Endothelial cell of umbilical vein (primary cell): Measurements from ENCODE around the gene KLHL42. TPM values are rescaled to one million over a fixed set of nuclear protein-coding genes. Genes with fewer than 3 reads are reported as not detected.

Source experiments
- BruUV-seq: library from RNA; stranded (reverse); fragments of 400-500 nt; replicated peaks from 2 replicates; lab custom pipeline; 2021; lab: Mats Ljungman, UMichigan
- CTCF ChIA-PET: fragments of 300-600, 350-600 bp; sonication (Branson Sonifier 250); formaldehyde crosslinking; loops from one replicate; lab custom pipeline; 2021; ENCODE audit warnings: antibody characterized with exemption, inconsistent platforms; lab: Charles Lee
- POLR2A ChIA-PET: fragments of 300-600, 350-600 bp; sonication (Branson Sonifier 250); formaldehyde crosslinking; loops from one replicate; lab custom pipeline; 2021; ENCODE audit warnings: antibody characterized with exemption, inconsistent platforms; lab: Charles Lee
- DNase-seq: peaks from one replicate; pipeline ENCODE4 v3.0.0-alpha.2; 2011; ENCODE audit warnings: low read depth, low spot score
- FAIRE-seq: peaks from 2 replicates; lab custom pipeline; 2011; peaks lifted over from hg19 to GRCh38; lab: Jason Lieb, UNC
- H2AFZ ChIP-seq: 2 replicates; pipeline ENCODE4 v1.6.0; 2012; ENCODE audit warnings: low read depth, low read length, control low read depth, inconsistent platforms
- H3K27ac ChIP-seq: 2 replicates; pipeline ENCODE4 v1.5.1; 2011; ENCODE audit warnings: low read depth, mild to moderate bottlenecking, control low read depth, low read length, moderate library complexity; ENCODE audit not compliant: insufficient read depth
- H3K27me3 ChIP-seq, 2 experiments: 2 replicates each; pipeline versions ENCODE4 v1.6.0 to v1.6.1; 2011; ENCODE audit warnings: low read length in 2 of 2, mixed read lengths in 1 of 2; ENCODE audit not compliant: control insufficient read depth in 2 of 2, insufficient read depth in 2 of 2
- H3K36me3 ChIP-seq, 2 experiments: 2 replicates in 1 of 2; 3 replicates in 1 of 2; pipeline ENCODE4 v1.5.1; 2011; ENCODE audit warnings: low read length in 2 of 2, mild to moderate bottlenecking in 1 of 2, moderate library complexity in 1 of 2; ENCODE audit not compliant: control insufficient read depth in 2 of 2, insufficient read depth in 2 of 2; ENCODE audit errors: extremely low read depth in 1 of 2
- H3K4me1 ChIP-seq: 3 replicates; pipeline ENCODE4 v1.5.1; 2011; ENCODE audit warnings: mild to moderate bottlenecking, low read length; ENCODE audit not compliant: control insufficient read depth, insufficient read depth; ENCODE audit errors: extremely low read depth
- H3K4me2 ChIP-seq: 2 replicates; pipeline ENCODE4 v1.6.1; 2011; ENCODE audit warnings: low read length, control low read depth, mixed read lengths; ENCODE audit not compliant: insufficient read depth
- H3K4me3 ChIP-seq, 3 experiments: fragments of 200-600 bp in 1 of 3; sonication (generic), shearing (Covaris generic) in 1 of 3; replicated peaks in 1 of 3; 2 replicates each; pipeline ENCODE4 v1.5.1; 2011 to 2016; ENCODE audit warnings: control low read depth in 3 of 3, low read length in 3 of 3, mild to moderate bottlenecking in 2 of 3, inconsistent platforms in 1 of 3, low read depth in 1 of 3, moderate library complexity in 1 of 3; ENCODE audit not compliant: insufficient read depth in 1 of 3
- H3K79me2 ChIP-seq: 2 replicates; pipeline ENCODE4 v1.6.0; 2012; ENCODE audit warnings: low read length, inconsistent platforms; ENCODE audit not compliant: control insufficient read depth, insufficient read depth
- H3K9ac ChIP-seq: replicated peaks from 2 replicates; pipeline ENCODE3; 2011; ENCODE audit warnings: low read length, control low read depth; ENCODE audit not compliant: insufficient read depth; ENCODE audit errors: extremely low read depth
- H3K9me1 ChIP-seq: replicated peaks from 3 replicates; pipeline ENCODE4 v1.6.0; 2011; ENCODE audit warnings: mild to moderate bottlenecking, low read length; ENCODE audit not compliant: control insufficient read depth, insufficient read depth; ENCODE audit errors: extremely low read depth
- H3K9me3 ChIP-seq: replicated peaks from 2 replicates; pipeline ENCODE4 v1.5.1; 2012; ENCODE audit warnings: low read length, inconsistent platforms; ENCODE audit not compliant: control insufficient read depth, insufficient read depth
- H4K20me1 ChIP-seq: replicated peaks from 2 replicates; pipeline ENCODE3; 2011; ENCODE audit warnings: mild to moderate bottlenecking, low read length; ENCODE audit not compliant: control insufficient read depth, insufficient read depth; ENCODE audit errors: extremely low read depth
- CTCF ChIP-seq, 2 donors: IDR thresholded peaks; 1 replicate in 1 of 2; 2 replicates in 1 of 2; pipeline ENCODE4 v1.5.1; 2011; ENCODE audit warnings: low read length in 2 of 2, mild to moderate bottlenecking in 2 of 2, moderate library complexity in 2 of 2, control low read depth in 1 of 2, inconsistent platforms in 1 of 2, low read depth in 1 of 2; ENCODE audit not compliant: insufficient read depth in 1 of 2; ENCODE audit errors: extremely low read depth in 1 of 2
- EZH2 ChIP-seq: IDR thresholded peaks from 2 replicates; pipeline ENCODE4 v1.6.1; 2012; ENCODE audit warnings: borderline replicate concordance, low read depth, mild to moderate bottlenecking, moderate library complexity, low read length, inconsistent platforms; ENCODE audit not compliant: severe bottlenecking
- FOS ChIP-seq: IDR thresholded peaks from 2 replicates; pipeline ENCODE4 v1.6.1; 2011; ENCODE audit warnings: mild to moderate bottlenecking, low read length, moderate library complexity, borderline replicate concordance; ENCODE audit not compliant: insufficient read depth
- GATA2 ChIP-seq: IDR thresholded peaks from 2 replicates; pipeline ENCODE4 v1.7.0; 2011; ENCODE audit warnings: low read depth, mild to moderate bottlenecking, moderate library complexity, mixed read lengths, low read length; ENCODE audit not compliant: insufficient read length, insufficient read depth
- JUN ChIP-seq: IDR thresholded peaks from 2 replicates; pipeline ENCODE4 v1.6.1; 2011; ENCODE audit warnings: borderline replicate concordance, low read depth; ENCODE audit not compliant: insufficient read length, insufficient read depth
- MYC ChIP-seq: IDR thresholded peaks from one replicate; pipeline ENCODE4 v1.6.1; 2011; ENCODE audit warnings: mild to moderate bottlenecking, low read depth, low read length
- POLR2A ChIP-seq: IDR thresholded peaks from 2 replicates; pipeline ENCODE4 v1.6.1; 2012; ENCODE audit warnings: low read depth, mild to moderate bottlenecking, control low read depth, low read length
- POLR2AphosphoS5 ChIP-seq: IDR thresholded peaks from 2 replicates; pipeline ENCODE4 v1.6.1; 2012; ENCODE audit warnings: low read depth, mild to moderate bottlenecking, control low read depth, low read length, moderate library complexity; ENCODE audit not compliant: insufficient read depth
- dilution Hi-C: fragments of 300-500 bp; cut with MboI; formaldehyde crosslinking; loops from one replicate; pipeline ENCODE4 v1.15.0; 2019; ENCODE audit warnings: low sequenced_read_pairs; ENCODE audit not compliant: extremely low pct_ligation_motif_present
- intact Hi-C: fragments of 100-400 bp; cut with micrococcal nuclease; formaldehyde crosslinking; loops from one replicate; pipeline ENCODE4 v1.10.0; 2022
- polyA plus RNA-seq, 4 experiments: library from polyadenylated mRNA; depleted of rRNA in 3 of 4; stranded (reverse) in 3 of 4; unstranded in 1 of 4; fragments of >200 nt; gene quantifications; 2 replicates each; pipeline versions ENCODE4 v1.2.1 to v1.2.3, GENCODE V29; 2011 to 2012; ENCODE audit warnings: missing spikeins in 1 of 4
- total RNA-seq: library from RNA; stranded (reverse); gene quantifications from 2 replicates; pipeline ENCODE4 v1.2.3, GENCODE V29; 2021
- TF ChIP-seq, protein P1 (sequence below): IDR thresholded peaks from 2 replicates; pipeline ENCODE4 v1.6.1; 2011; ENCODE audit not compliant: insufficient read depth, insufficient read length

The KLHL42 gene
- total and polyA plus RNA-seq, 2 donors (not counting 3 experiments of a cell fraction or from before 2014, with no cell fraction given) = 20.1 to 36.2 TPM

DNA sequence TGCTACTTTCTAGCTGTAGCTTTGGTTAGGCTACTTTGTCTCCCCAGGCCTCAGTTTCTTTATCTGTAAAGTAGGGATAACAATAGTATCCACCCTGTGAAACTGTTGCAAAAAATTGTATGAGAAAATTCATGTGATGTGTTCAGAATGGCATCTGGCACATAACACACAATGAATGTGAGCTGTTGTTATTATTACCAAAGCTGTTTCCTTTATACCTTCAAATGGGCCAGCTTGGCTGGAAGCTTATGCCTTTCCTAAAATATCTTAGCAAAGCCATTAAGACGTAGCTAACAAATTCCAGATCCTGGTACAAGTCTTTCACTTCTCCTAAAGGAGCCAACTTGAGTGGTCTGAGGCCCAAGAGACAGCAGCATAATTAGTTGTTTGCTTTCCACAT lies 25.2 kb downstream of the KLHL42 start:
- BruUV-seq = no TSS peak
- TF ChIP-seq EZH2 = no peak
- TF ChIP-seq GATA2 = no peak
- TF ChIP-seq, protein P1, sequence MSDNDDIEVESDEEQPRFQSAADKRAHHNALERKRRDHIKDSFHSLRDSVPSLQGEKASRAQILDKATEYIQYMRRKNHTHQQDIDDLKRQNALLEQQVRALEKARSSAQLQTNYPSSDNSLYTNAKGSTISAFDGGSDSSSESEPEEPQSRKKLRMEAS = no peak
- no peak for TF ChIP-seq CTCF (IDR thresholded peaks at IDR 0.05; ENCODE audit: extremely low read depth in 1 of 2, insufficient read depth in 1 of 2, low read depth in 1 of 2, low read length in 2 of 2)
- no peak for TF ChIP-seq MYC
- TF ChIP-seq JUN = no peak
- TF ChIP-seq POLR2A = no peak
- TF ChIP-seq FOS = no peak
- no peak for TF ChIP-seq POLR2AphosphoS5
- H3K79me2 ChIP-seq = no peaks in the 10 kb centered on the region
- peaks cover 0 to 3% of the 10 kb centered on the region in 2 experiments for H3K27me3 ChIP-seq
- DNase-seq (peak; percentile 24), FAIRE-seq (no peak)
- dilution Hi-C loops = no loop called here
- no peaks in the 10 kb centered on the region for H3K9me1 ChIP-seq
- intact Hi-C loops = no loop called here
- H3K4me2 ChIP-seq = no peak overlapping the region
- H2AFZ ChIP-seq = no peak overlapping the region
- POLR2A ChIA-PET = no interaction called here
- CTCF ChIA-PET = interaction anchor here (1.2 to 1.9 kb wide), 4 partner anchors 10 to 73 kb away, joined by 5 to 17 read pairs (median 6); no protein-coding TSS in a partner anchor
- no peaks in the 10 kb centered on the region for H3K9me3 ChIP-seq
- H3K27ac ChIP-seq = no peak overlapping the region
- H4K20me1 ChIP-seq = no peaks in the 10 kb centered on the region
- H3K4me3 ChIP-seq = no peak overlapping the region
- no peaks in the 10 kb centered on the region for H3K36me3 ChIP-seq
- no peaks in the 10 kb centered on the region for H3K4me1 ChIP-seq
- no peak overlapping the region for H3K9ac ChIP-seq
